Ishikawa (cell line): ENCODE measurements around the gene AZIN2.

Experiments used
- CEBPB ChIP-seq: IDR thresholded peaks from 2 replicates; pipeline ENCODE4 v1.6.1; 2012
- EGR1 ChIP-seq: IDR thresholded peaks from 2 replicates; pipeline ENCODE4 v1.6.1; 2012
- EP300 ChIP-seq: IDR thresholded peaks from 2 replicates; pipeline ENCODE4 v1.6.1; 2012; ENCODE audit warnings: borderline replicate concordance
- MAX ChIP-seq: IDR thresholded peaks from 2 replicates; pipeline ENCODE4 v1.6.1; 2012
- NFIC ChIP-seq: IDR thresholded peaks from 2 replicates; pipeline ENCODE4 v1.6.1; 2012
- REST ChIP-seq: IDR thresholded peaks from 2 replicates; pipeline ENCODE4 v1.6.1; 2012; ENCODE audit warnings: low read depth, mild to moderate bottlenecking
- TCF12 ChIP-seq: IDR thresholded peaks from 2 replicates; pipeline ENCODE4 v1.6.1; 2012; ENCODE audit warnings: low read depth
- TEAD4 ChIP-seq: IDR thresholded peaks from 2 replicates; pipeline ENCODE4 v1.6.1; 2012
- YY1 ChIP-seq: IDR thresholded peaks from 2 replicates; pipeline ENCODE4 v1.6.1; 2012; ENCODE audit warnings: low read depth

GRCh38 chr1:33088119-33088906, 7.4 kb downstream of the AZIN2 start:
- TF ChIP-seq EGR1 (no peak), CEBPB (no peak), TCF12 (no peak), MAX (no peak), REST (no peak), TEAD4 (no peak), YY1 (no peak), NFIC (no peak), EP300 (no peak)
